ENCODE results near the gene CLC.

DNA sequence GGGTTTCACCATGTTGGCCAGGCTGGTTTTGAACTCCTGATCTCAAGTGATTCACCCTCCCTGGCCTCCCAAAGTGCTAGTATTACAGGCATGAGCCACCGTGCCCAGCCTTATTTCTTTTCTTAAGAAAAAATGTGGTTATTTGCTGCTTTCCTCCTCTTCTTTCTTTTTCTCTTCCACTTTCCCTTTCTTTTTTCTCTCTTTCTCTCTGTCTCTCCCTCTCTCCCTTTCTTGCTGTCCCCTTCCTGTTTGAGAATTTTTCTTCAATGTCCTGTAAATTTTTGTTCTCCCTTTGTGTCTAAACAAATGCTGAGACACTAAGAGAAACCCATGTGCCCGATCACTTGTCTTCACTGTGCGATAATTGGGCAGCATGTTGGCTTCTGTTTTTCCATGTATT, 43.1 kb upstream of the CLC start:
- TF ChIP-seq EZH2 (IDR thresholded peaks at IDR 0.05; ENCODE audit: borderline replicate concordance) (no peak), EZH2phosphoT487 (IDR thresholded peaks at IDR 0.05; ENCODE audit: low read depth, severe bottlenecking, unreplicated experiment) (no peak)
- TF ChIP-seq, protein P1, sequence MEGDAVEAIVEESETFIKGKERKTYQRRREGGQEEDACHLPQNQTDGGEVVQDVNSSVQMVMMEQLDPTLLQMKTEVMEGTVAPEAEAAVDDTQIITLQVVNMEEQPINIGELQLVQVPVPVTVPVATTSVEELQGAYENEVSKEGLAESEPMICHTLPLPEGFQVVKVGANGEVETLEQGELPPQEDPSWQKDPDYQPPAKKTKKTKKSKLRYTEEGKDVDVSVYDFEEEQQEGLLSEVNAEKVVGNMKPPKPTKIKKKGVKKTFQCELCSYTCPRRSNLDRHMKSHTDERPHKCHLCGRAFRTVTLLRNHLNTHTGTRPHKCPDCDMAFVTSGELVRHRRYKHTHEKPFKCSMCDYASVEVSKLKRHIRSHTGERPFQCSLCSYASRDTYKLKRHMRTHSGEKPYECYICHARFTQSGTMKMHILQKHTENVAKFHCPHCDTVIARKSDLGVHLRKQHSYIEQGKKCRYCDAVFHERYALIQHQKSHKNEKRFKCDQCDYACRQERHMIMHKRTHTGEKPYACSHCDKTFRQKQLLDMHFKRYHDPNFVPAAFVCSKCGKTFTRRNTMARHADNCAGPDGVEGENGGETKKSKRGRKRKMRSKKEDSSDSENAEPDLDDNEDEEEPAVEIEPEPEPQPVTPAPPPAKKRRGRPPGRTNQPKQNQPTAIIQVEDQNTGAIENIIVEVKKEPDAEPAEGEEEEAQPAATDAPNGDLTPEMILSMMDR (IDR thresholded peaks at IDR 0.05; ENCODE audit: poor library complexity): no peak

Data from hepatocyte (in vitro differentiated cells).